ENCODE data around the gene FBL. TPM values are rescaled to one million over a fixed set of nuclear protein-coding genes. Genes with fewer than 3 reads are reported as not detected.
A peak's percentile ranks its signal among the peaks of the same experiment; 100 is the strongest.
"Not testable (repeated sequence)": the region's sequence is repeated elsewhere in the genome, so short reads cannot be mapped to it uniquely, and the experiment has no call there.

The FBL gene
- total RNA-seq, 1 donor from 2014 or later = 135 TPM

DNA sequence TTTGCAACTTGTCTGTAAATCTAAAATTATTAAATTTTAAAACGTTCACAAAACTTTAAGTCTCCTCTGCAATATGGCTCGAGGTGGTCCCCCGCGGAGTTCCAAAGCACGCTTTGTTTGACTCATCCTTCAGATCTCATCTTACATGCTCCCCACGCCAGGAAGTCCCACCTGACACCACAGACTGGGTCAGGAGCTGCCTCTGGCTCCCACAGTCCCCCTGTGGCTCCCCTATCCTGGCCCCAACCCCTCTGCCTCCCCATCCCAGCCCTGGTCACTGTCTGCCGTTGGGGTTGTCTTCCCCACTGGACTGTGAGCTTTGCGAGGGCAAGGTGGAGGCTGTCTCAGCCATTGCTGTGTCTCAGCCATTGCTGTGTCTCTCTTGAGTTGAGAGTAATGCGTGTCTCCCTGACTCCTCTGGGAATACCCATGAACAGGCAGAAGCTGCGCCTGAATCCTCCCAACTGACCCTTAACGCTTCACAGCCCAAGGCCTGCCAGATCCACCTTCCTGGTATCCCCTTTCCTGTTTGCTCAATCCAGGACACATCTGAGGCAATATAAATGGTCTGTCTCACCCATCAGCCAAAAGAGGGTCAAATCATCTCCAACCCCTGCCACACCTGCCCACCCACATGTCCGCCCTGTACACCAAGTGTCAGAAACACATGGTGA lies 28.2 kb downstream of the FBL start:
- H2AFZ ChIP-seq (ENCODE audit: low read depth, low read length) = no peak overlapping the region
- H3K4me2 ChIP-seq (ENCODE audit: low read length) = no peak overlapping the region
- H3K27ac ChIP-seq (ENCODE audit: low read depth, low read length) = no peak overlapping the region
- no peaks in the 10 kb centered on the region for H3K27me3 ChIP-seq (ENCODE audit: insufficient read depth, low read length)
- DNase-seq (ENCODE audit: low read depth) = no peak
- H3K27me3 Mint-ChIP-seq (ENCODE audit: low read depth, unreplicated experiment) = no peaks in the 10 kb centered on the region
- H3K4me3 ChIP-seq (ENCODE audit: insufficient read depth, low read depth, low read length) = no peak overlapping the region
- no peak for FAIRE-seq
- H3K9me3 ChIP-seq (ENCODE audit: insufficient read depth, low read depth, low read length) = no peaks in the 10 kb centered on the region
- H3K4me3 Mint-ChIP-seq (ENCODE audit: unreplicated experiment) = no peak overlapping the region
- no peaks in the 10 kb centered on the region for H3K9me3 Mint-ChIP-seq (ENCODE audit: unreplicated experiment)
- peaks cover 6% of the 10 kb centered on the region for H3K36me3 Mint-ChIP-seq (ENCODE audit: low read depth, unreplicated experiment)
- no peaks in the 10 kb centered on the region for H3K36me3 ChIP-seq (ENCODE audit: insufficient read depth, low read length)
- H4K20me1 ChIP-seq (ENCODE audit: insufficient read depth, low read length) = peaks cover 4% of the 10 kb centered on the region
- H3K79me2 ChIP-seq (ENCODE audit: insufficient read depth, low read length) = no peaks in the 10 kb centered on the region
- H3K4me1 Mint-ChIP-seq (ENCODE audit: low read depth, unreplicated experiment) = peaks cover 3% of the 10 kb centered on the region
- H3K27ac Mint-ChIP-seq (ENCODE audit: unreplicated experiment) = peak overlapping the region; percentile 58
- H3K4me1 ChIP-seq (ENCODE audit: insufficient read depth, low read length) = no peaks in the 10 kb centered on the region
- no peak for TF ChIP-seq EZH2 (IDR thresholded peaks at IDR 0.05; ENCODE audit: insufficient read depth, low read length)
- TF ChIP-seq, protein P1, sequence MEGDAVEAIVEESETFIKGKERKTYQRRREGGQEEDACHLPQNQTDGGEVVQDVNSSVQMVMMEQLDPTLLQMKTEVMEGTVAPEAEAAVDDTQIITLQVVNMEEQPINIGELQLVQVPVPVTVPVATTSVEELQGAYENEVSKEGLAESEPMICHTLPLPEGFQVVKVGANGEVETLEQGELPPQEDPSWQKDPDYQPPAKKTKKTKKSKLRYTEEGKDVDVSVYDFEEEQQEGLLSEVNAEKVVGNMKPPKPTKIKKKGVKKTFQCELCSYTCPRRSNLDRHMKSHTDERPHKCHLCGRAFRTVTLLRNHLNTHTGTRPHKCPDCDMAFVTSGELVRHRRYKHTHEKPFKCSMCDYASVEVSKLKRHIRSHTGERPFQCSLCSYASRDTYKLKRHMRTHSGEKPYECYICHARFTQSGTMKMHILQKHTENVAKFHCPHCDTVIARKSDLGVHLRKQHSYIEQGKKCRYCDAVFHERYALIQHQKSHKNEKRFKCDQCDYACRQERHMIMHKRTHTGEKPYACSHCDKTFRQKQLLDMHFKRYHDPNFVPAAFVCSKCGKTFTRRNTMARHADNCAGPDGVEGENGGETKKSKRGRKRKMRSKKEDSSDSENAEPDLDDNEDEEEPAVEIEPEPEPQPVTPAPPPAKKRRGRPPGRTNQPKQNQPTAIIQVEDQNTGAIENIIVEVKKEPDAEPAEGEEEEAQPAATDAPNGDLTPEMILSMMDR (IDR thresholded peaks at IDR 0.05; ENCODE audit: insufficient read depth, low read depth, low read length) = no peak
- H3K9ac ChIP-seq (ENCODE audit: low read length) = no peak overlapping the region

DNA sequence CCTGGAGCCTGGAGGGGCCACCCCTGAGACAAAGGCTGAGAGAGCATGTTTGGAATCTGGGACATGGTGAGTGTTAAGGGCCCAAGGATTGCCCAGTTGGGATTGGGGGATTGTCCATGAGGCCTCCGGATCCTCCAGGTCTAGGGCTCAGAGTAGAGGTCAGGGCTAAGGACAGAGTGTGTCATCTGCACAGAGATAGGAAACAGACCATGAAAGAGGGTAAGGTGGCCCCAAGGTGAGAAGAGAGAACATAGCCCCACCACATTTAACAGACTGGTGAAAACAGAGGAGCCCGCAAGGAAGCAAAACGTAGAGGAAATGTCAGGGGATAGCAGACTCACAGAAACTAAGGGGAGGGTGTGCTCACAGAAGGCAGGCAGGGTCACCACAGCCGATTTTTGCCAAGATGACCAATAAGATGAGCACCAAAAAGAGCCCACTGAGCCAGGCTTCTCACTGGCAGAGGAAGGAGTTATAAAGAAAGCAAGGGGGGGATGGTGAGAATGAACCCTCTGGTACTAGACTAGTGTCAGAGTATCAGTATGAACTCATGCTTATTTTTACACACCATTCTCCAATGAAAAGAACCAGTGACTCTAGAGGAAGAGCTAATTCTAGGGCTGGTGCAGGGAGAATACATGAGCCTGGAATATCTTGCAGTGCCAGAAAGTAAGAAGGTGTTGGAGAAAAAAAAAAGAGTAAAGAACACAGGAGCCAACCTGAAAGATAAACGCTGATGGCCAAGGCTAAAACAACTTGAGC lies 29.7 kb downstream of the FBL start:
- no peaks in the 10 kb centered on the region for H3K36me3 ChIP-seq (ENCODE audit: insufficient read depth, low read length)
- no peak overlapping the region for H2AFZ ChIP-seq (ENCODE audit: low read depth, low read length)
- DNase-seq (ENCODE audit: low read depth) (no peak), FAIRE-seq (no peak)
- H3K9ac ChIP-seq (ENCODE audit: low read length) = no peak overlapping the region
- H3K27ac ChIP-seq (ENCODE audit: low read depth, low read length) = no peak overlapping the region
- no peak overlapping the region for H3K27ac Mint-ChIP-seq (ENCODE audit: unreplicated experiment)
- H3K27me3 Mint-ChIP-seq (ENCODE audit: low read depth, unreplicated experiment) = no peaks in the 10 kb centered on the region
- H4K20me1 ChIP-seq (ENCODE audit: insufficient read depth, low read length) = peaks cover 4% of the 10 kb centered on the region
- no peak overlapping the region for H3K4me3 Mint-ChIP-seq (ENCODE audit: unreplicated experiment)
- H3K79me2 ChIP-seq (ENCODE audit: insufficient read depth, low read length) = no peaks in the 10 kb centered on the region
- no peaks in the 10 kb centered on the region for H3K9me3 Mint-ChIP-seq (ENCODE audit: unreplicated experiment)
- H3K36me3 Mint-ChIP-seq (ENCODE audit: low read depth, unreplicated experiment) = peaks cover 6% of the 10 kb centered on the region
- TF ChIP-seq, protein P1 (IDR thresholded peaks at IDR 0.05; ENCODE audit: insufficient read depth, low read depth, low read length) = no peak
- no peak for TF ChIP-seq EZH2 (IDR thresholded peaks at IDR 0.05; ENCODE audit: insufficient read depth, low read length)
- H3K4me2 ChIP-seq (ENCODE audit: low read length) = no peak overlapping the region
- no peaks in the 10 kb centered on the region for H3K4me1 ChIP-seq (ENCODE audit: insufficient read depth, low read length)
- no peak overlapping the region for H3K4me3 ChIP-seq (ENCODE audit: insufficient read depth, low read depth, low read length)
- H3K9me3 ChIP-seq (ENCODE audit: insufficient read depth, low read depth, low read length) = no peaks in the 10 kb centered on the region
- H3K27me3 ChIP-seq (ENCODE audit: insufficient read depth, low read length) = no peaks in the 10 kb centered on the region
- H3K4me1 Mint-ChIP-seq (ENCODE audit: low read depth, unreplicated experiment) = peaks cover 3% of the 10 kb centered on the region

DNA sequence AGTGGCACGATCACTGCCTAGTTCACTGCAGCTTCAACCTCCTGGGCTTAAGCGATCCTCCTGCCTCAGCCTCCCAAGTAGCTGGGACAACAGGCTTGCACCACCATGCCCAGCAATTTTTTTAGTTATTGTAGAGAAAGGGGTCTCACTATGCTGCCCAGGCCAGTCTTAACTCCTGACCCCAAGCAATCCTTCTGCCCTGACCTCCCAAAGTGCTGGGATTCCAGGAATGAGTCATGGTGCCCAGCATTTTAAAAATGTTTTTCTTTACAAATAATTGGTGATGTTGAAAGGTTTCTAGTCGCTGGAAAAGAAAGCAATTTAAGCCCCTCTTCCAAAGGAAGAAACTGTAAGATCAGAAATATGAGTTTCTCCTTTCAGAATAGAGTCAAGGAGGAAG lies 31.6 kb downstream of the FBL start:
- FAIRE-seq = no peak

DNA sequence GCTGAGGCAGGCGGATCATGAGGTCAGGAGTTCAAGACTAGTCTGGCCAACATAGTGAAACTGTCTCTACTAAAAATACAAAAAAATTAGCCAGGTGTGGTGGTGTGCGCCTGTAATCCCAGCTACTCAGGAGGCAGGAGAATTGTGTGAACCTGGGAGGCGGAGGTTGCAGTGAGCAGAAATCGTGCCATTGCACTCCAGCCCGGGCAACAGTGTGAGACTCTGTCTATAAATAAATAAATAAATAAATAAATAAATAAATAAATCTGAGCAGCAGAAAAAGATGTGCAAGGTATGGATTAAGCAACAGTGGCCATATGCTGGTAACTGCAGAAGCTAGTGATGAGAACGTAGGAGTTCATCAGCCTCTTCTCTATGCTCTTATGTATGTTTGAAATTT lies 32.1 kb downstream of the FBL start:
- H2AFZ ChIP-seq (ENCODE audit: low read depth, low read length); H3K27me3 Mint-ChIP-seq (ENCODE audit: low read depth, unreplicated experiment); H3K9ac ChIP-seq (ENCODE audit: low read length); H3K36me3 Mint-ChIP-seq (ENCODE audit: low read depth, unreplicated experiment); H3K9me3 Mint-ChIP-seq (ENCODE audit: unreplicated experiment); H3K79me2 ChIP-seq (ENCODE audit: insufficient read depth, low read length); H3K4me1 Mint-ChIP-seq (ENCODE audit: low read depth, unreplicated experiment); H3K27ac Mint-ChIP-seq (ENCODE audit: unreplicated experiment); H3K9me3 ChIP-seq (ENCODE audit: insufficient read depth, low read depth, low read length); FAIRE-seq; H3K27ac ChIP-seq (ENCODE audit: low read depth, low read length); H3K27me3 ChIP-seq (ENCODE audit: insufficient read depth, low read length); H3K4me1 ChIP-seq (ENCODE audit: insufficient read depth, low read length); H3K4me2 ChIP-seq (ENCODE audit: low read length); DNase-seq (ENCODE audit: low read depth); H3K4me3 ChIP-seq (ENCODE audit: insufficient read depth, low read depth, low read length); H4K20me1 ChIP-seq (ENCODE audit: insufficient read depth, low read length); H3K4me3 Mint-ChIP-seq (ENCODE audit: unreplicated experiment); H3K36me3 ChIP-seq (ENCODE audit: insufficient read depth, low read length): not testable (repeated sequence)

More for the DNA sequence above, 31.6 kb downstream of the FBL start:
- Histone ChIP-seq H3K79me2 (ENCODE audit: insufficient read depth, low read length) (no peaks in the 10 kb centered on the region), H3K9me3 (ENCODE audit: insufficient read depth, low read depth, low read length) (no peaks in the 10 kb centered on the region), H3K36me3 (ENCODE audit: insufficient read depth, low read length) (no peaks in the 10 kb centered on the region), H4K20me1 (ENCODE audit: insufficient read depth, low read length) (peaks cover 4% of the 10 kb centered on the region), H3K9ac (ENCODE audit: low read length) (no peak overlapping the region), H3K4me3 (ENCODE audit: insufficient read depth, low read depth, low read length) (no peak overlapping the region), H3K27ac (ENCODE audit: low read depth, low read length) (no peak overlapping the region), H3K4me1 (ENCODE audit: insufficient read depth, low read length) (no peaks in the 10 kb centered on the region), H2AFZ (ENCODE audit: low read depth, low read length) (no peak overlapping the region), H3K27me3 (ENCODE audit: insufficient read depth, low read length) (no peaks in the 10 kb centered on the region), H3K4me2 (ENCODE audit: low read length) (no peak overlapping the region)
- no peak overlapping the region for H3K4me3 Mint-ChIP-seq (ENCODE audit: unreplicated experiment)
- TF ChIP-seq EZH2 (IDR thresholded peaks at IDR 0.05; ENCODE audit: insufficient read depth, low read length) = no peak
- TF ChIP-seq, protein P1 (IDR thresholded peaks at IDR 0.05; ENCODE audit: insufficient read depth, low read depth, low read length) = no peak
- H3K27ac Mint-ChIP-seq (ENCODE audit: unreplicated experiment) = no peak overlapping the region
- no peaks in the 10 kb centered on the region for H3K9me3 Mint-ChIP-seq (ENCODE audit: unreplicated experiment)
- peaks cover 3% of the 10 kb centered on the region for H3K4me1 Mint-ChIP-seq (ENCODE audit: low read depth, unreplicated experiment)
- no peaks in the 10 kb centered on the region for H3K27me3 Mint-ChIP-seq (ENCODE audit: low read depth, unreplicated experiment)
- peaks cover 4% of the 10 kb centered on the region for H3K36me3 Mint-ChIP-seq (ENCODE audit: low read depth, unreplicated experiment)
- DNase-seq (ENCODE audit: low read depth) = no peak

Measured in astrocyte (in vitro differentiated cells and primary cell).